ENCODE results near the gene MYH10.
"Not testable (repeated sequence)": the region's sequence is repeated elsewhere in the genome, so short reads cannot be mapped to it uniquely, and the experiment has no call there.

The MYH10 gene

GRCh38 chr17:8630227-8630801 is at the start of gene MYH10:
TSS of gene MYH10 (minus strand) at chr17:8630725. CDS start at chr17:8623246, 7,479 bp downstream.
- DNase-seq: peak in 1 of 2 experiments; percentile 12

- DNase-seq: no peak
These were observed 48.6 kb upstream of the MYH10 start for GRCh38 chr17:8679126-8679525.

GRCh38 chr17:8675306-8675705 is 44.8 kb upstream of the MYH10 start:
- DNase-seq: no peak

GRCh38 chr17:8674344-8675305 is 44.1 kb upstream of the MYH10 start:
- no peak for DNase-seq

GRCh38 chr17:8673612-8674011 is 43.1 kb upstream of the MYH10 start:
- DNase-seq: no peak

GRCh38 chr17:8672326-8672725 is 41.8 kb upstream of the MYH10 start:
- DNase-seq: no peak

- no peak for DNase-seq
These were observed 39.9 kb upstream of the MYH10 start for GRCh38 chr17:8670421-8670820.

GRCh38 chr17:8668176-8668740 is 37.7 kb upstream of the MYH10 start:
- DNase-seq: no peak

GRCh38 chr17:8667421-8667820 is 36.9 kb upstream of the MYH10 start:
- no peak for DNase-seq

- no peak for DNase-seq
These were observed 35.2 kb upstream of the MYH10 start for GRCh38 chr17:8665684-8666083.

- DNase-seq: no peak
These were observed 34.1 kb upstream of the MYH10 start for GRCh38 chr17:8664456-8665126.

GRCh38 chr17:8662973-8663372 is 32.4 kb upstream of the MYH10 start:
- DNase-seq: no peak

GRCh38 chr17:8662076-8662831 is 31.7 kb upstream of the MYH10 start:
- DNase-seq: no peak

- not testable (repeated sequence) for DNase-seq
These were observed 30.2 kb upstream of the MYH10 start for GRCh38 chr17:8660709-8661108.

- DNase-seq: no peak
These were observed 29.4 kb upstream of the MYH10 start for GRCh38 chr17:8659758-8660410.

- no peak for DNase-seq
These were observed 28.3 kb upstream of the MYH10 start for GRCh38 chr17:8658810-8659209.

- DNase-seq: no peak
These were observed 26.2 kb upstream of the MYH10 start for GRCh38 chr17:8656693-8657092.

- DNase-seq: no peak
These were observed 24.3 kb upstream of the MYH10 start for GRCh38 chr17:8654822-8655221.

- no peak for DNase-seq
These were observed 20.5 kb upstream of the MYH10 start for GRCh38 chr17:8651013-8651412.

GRCh38 chr17:8650119-8650499 is 19.6 kb upstream of the MYH10 start:
- no peak for DNase-seq

GRCh38 chr17:8649157-8650118 is 18.9 kb upstream of the MYH10 start:
- DNase-seq: no peak
